ENCODE measurements around the gene TBC1D19. TPM values are rescaled to one million over a fixed set of nuclear protein-coding genes. Genes with fewer than 3 reads are reported as not detected.
"Not testable (repeated sequence)": the region's sequence is repeated elsewhere in the genome, so short reads cannot be mapped to it uniquely, and the experiment has no call there.

TBC1D19 gene
- total and polyA plus RNA-seq, 4 donors, result 14.2 to 81.6 (median 24.3) TPM

- no CpG with 5 or more reads among the region's 3 CpGs for WGBS (ENCODE audit: insufficient coverage)
- H3K9me3 ChIP-seq (ENCODE audit: control insufficient read depth, insufficient read depth, low read length); H3K27me3 ChIP-seq (ENCODE audit: control insufficient read depth, insufficient read depth, low read length); H3K36me3 ChIP-seq (ENCODE audit: control insufficient read depth, insufficient read depth, low read length); DNase-seq (ENCODE audit: low read depth in 4 of 6, low spot score in 6 of 6); H3K27ac ChIP-seq (ENCODE audit: low read depth, low read length); H3K4me3 ChIP-seq (ENCODE audit: low read depth, low read length); H3K4me1 ChIP-seq (ENCODE audit: control insufficient read depth, insufficient read depth, low read length): not testable (repeated sequence)
Measured at GRCh38 chr4:26593557-26593956, 9.7 kb downstream of the TBC1D19 start.

- Histone ChIP-seq H3K4me3 (ENCODE audit: low read depth, low read length) (no peak overlapping the region), H3K9me3 (ENCODE audit: control insufficient read depth, insufficient read depth, low read length) (peaks cover 2% of the 10 kb centered on the region), H3K27me3 (ENCODE audit: control insufficient read depth, insufficient read depth, low read length) (no peaks in the 10 kb centered on the region), H3K36me3 (ENCODE audit: control insufficient read depth, insufficient read depth, low read length) (no peaks in the 10 kb centered on the region), H3K4me1 (ENCODE audit: control insufficient read depth, insufficient read depth, low read length) (no peaks in the 10 kb centered on the region), H3K27ac (ENCODE audit: low read depth, low read length) (no peak overlapping the region)
- 100% methylated on average over 1 of the region's 5 CpGs for WGBS (ENCODE audit: insufficient coverage)
- DNase-seq (ENCODE audit: low read depth in 4 of 6, low spot score in 6 of 6), result no peak
Measured at GRCh38 chr4:26594371-26594770, 10.5 kb downstream of the TBC1D19 start.

GRCh38 chr4:26594778-26595177 is 10.9 kb downstream of the TBC1D19 start:
- Histone ChIP-seq H3K9me3 (ENCODE audit: control insufficient read depth, insufficient read depth, low read length) (peaks cover 2% of the 10 kb centered on the region), H3K27me3 (ENCODE audit: control insufficient read depth, insufficient read depth, low read length) (no peaks in the 10 kb centered on the region), H3K4me1 (ENCODE audit: control insufficient read depth, insufficient read depth, low read length) (no peaks in the 10 kb centered on the region), H3K4me3 (ENCODE audit: low read depth, low read length) (no peak overlapping the region), H3K27ac (ENCODE audit: low read depth, low read length) (no peak overlapping the region), H3K36me3 (ENCODE audit: control insufficient read depth, insufficient read depth, low read length) (no peaks in the 10 kb centered on the region)
- DNase-seq (ENCODE audit: low read depth in 4 of 6, low spot score in 6 of 6), result no peak
- 100% methylated on average over 1 of the region's 6 CpGs for WGBS (ENCODE audit: insufficient coverage)

GRCh38 chr4:26596843-26597242 is 13.0 kb downstream of the TBC1D19 start:
- no peak overlapping the region for H3K27ac ChIP-seq (ENCODE audit: low read depth, low read length)
- no peaks in the 10 kb centered on the region for H3K9me3 ChIP-seq (ENCODE audit: control insufficient read depth, insufficient read depth, low read length)
- no peak overlapping the region for H3K4me3 ChIP-seq (ENCODE audit: low read depth, low read length)
- H3K4me1 ChIP-seq (ENCODE audit: control insufficient read depth, insufficient read depth, low read length), result no peaks in the 10 kb centered on the region
- no peaks in the 10 kb centered on the region for H3K36me3 ChIP-seq (ENCODE audit: control insufficient read depth, insufficient read depth, low read length)
- no peaks in the 10 kb centered on the region for H3K27me3 ChIP-seq (ENCODE audit: control insufficient read depth, insufficient read depth, low read length)
- WGBS (ENCODE audit: insufficient coverage), result no CpG with 5 or more reads among the region's 1 CpG
- no peak for DNase-seq (ENCODE audit: low read depth in 4 of 6, low spot score in 6 of 6)

- Histone ChIP-seq H3K9me3 (ENCODE audit: control insufficient read depth, insufficient read depth, low read length) (no peaks in the 10 kb centered on the region), H3K4me3 (ENCODE audit: low read depth, low read length) (no peak overlapping the region), H3K27ac (ENCODE audit: low read depth, low read length) (no peak overlapping the region), H3K36me3 (ENCODE audit: control insufficient read depth, insufficient read depth, low read length) (no peaks in the 10 kb centered on the region), H3K4me1 (ENCODE audit: control insufficient read depth, insufficient read depth, low read length) (no peaks in the 10 kb centered on the region), H3K27me3 (ENCODE audit: control insufficient read depth, insufficient read depth, low read length) (no peaks in the 10 kb centered on the region)
- no CpG with 5 or more reads among the region's 1 CpG for WGBS (ENCODE audit: insufficient coverage)
- no peak for DNase-seq (ENCODE audit: low read depth in 4 of 6, low spot score in 6 of 6)
Measured at GRCh38 chr4:26601204-26601603, 17.3 kb downstream of the TBC1D19 start.

GRCh38 chr4:26607776-26608175 is 23.9 kb downstream of the TBC1D19 start:
- no peaks in the 10 kb centered on the region for H3K4me1 ChIP-seq (ENCODE audit: control insufficient read depth, insufficient read depth, low read length)
- DNase-seq (ENCODE audit: low read depth in 4 of 6, low spot score in 6 of 6), result no peak
- WGBS (ENCODE audit: insufficient coverage), result 100% methylated on average over 1 of the region's 2 CpGs
- H3K9me3 ChIP-seq (ENCODE audit: control insufficient read depth, insufficient read depth, low read length), result no peaks in the 10 kb centered on the region
- H3K4me3 ChIP-seq (ENCODE audit: low read depth, low read length), result no peak overlapping the region
- no peaks in the 10 kb centered on the region for H3K36me3 ChIP-seq (ENCODE audit: control insufficient read depth, insufficient read depth, low read length)
- H3K27ac ChIP-seq (ENCODE audit: low read depth, low read length), result no peak overlapping the region
- H3K27me3 ChIP-seq (ENCODE audit: control insufficient read depth, insufficient read depth, low read length), result no peaks in the 10 kb centered on the region

- Histone ChIP-seq H3K27me3 (ENCODE audit: control insufficient read depth, insufficient read depth, low read length) (no peaks in the 10 kb centered on the region), H3K36me3 (ENCODE audit: control insufficient read depth, insufficient read depth, low read length) (no peaks in the 10 kb centered on the region), H3K27ac (ENCODE audit: low read depth, low read length) (no peak overlapping the region), H3K4me3 (ENCODE audit: low read depth, low read length) (no peak overlapping the region), H3K4me1 (ENCODE audit: control insufficient read depth, insufficient read depth, low read length) (no peaks in the 10 kb centered on the region), H3K9me3 (ENCODE audit: control insufficient read depth, insufficient read depth, low read length) (no peaks in the 10 kb centered on the region)
- DNase-seq (ENCODE audit: low read depth in 4 of 6, low spot score in 6 of 6), result no peak
Measured at GRCh38 chr4:26609391-26609790, 25.5 kb downstream of the TBC1D19 start.

- Histone ChIP-seq H3K4me3 (ENCODE audit: low read depth, low read length) (no peak overlapping the region), H3K4me1 (ENCODE audit: control insufficient read depth, insufficient read depth, low read length) (no peaks in the 10 kb centered on the region), H3K27ac (ENCODE audit: low read depth, low read length) (no peak overlapping the region), H3K36me3 (ENCODE audit: control insufficient read depth, insufficient read depth, low read length) (no peaks in the 10 kb centered on the region), H3K27me3 (ENCODE audit: control insufficient read depth, insufficient read depth, low read length) (no peaks in the 10 kb centered on the region), H3K9me3 (ENCODE audit: control insufficient read depth, insufficient read depth, low read length) (no peaks in the 10 kb centered on the region)
- DNase-seq (ENCODE audit: low read depth in 4 of 6, low spot score in 6 of 6), result no peak
- WGBS (ENCODE audit: insufficient coverage), result no CpG with 5 or more reads among the region's 2 CpGs
Measured at GRCh38 chr4:26609868-26610267, 26.0 kb downstream of the TBC1D19 start.

- Histone ChIP-seq H3K4me3 (ENCODE audit: low read depth, low read length) (no peak overlapping the region), H3K9me3 (ENCODE audit: control insufficient read depth, insufficient read depth, low read length) (no peaks in the 10 kb centered on the region), H3K27ac (ENCODE audit: low read depth, low read length) (no peak overlapping the region), H3K4me1 (ENCODE audit: control insufficient read depth, insufficient read depth, low read length) (no peaks in the 10 kb centered on the region), H3K36me3 (ENCODE audit: control insufficient read depth, insufficient read depth, low read length) (no peaks in the 10 kb centered on the region), H3K27me3 (ENCODE audit: control insufficient read depth, insufficient read depth, low read length) (no peaks in the 10 kb centered on the region)
- no peak for DNase-seq (ENCODE audit: low read depth in 4 of 6, low spot score in 6 of 6)
Measured at GRCh38 chr4:26611372-26611771, 27.5 kb downstream of the TBC1D19 start.

GRCh38 chr4:26611885-26612284 is 28.0 kb downstream of the TBC1D19 start:
- DNase-seq (ENCODE audit: low read depth in 4 of 6, low spot score in 6 of 6), result no peak
- no peaks in the 10 kb centered on the region for H3K9me3 ChIP-seq (ENCODE audit: control insufficient read depth, insufficient read depth, low read length)
- H3K36me3 ChIP-seq (ENCODE audit: control insufficient read depth, insufficient read depth, low read length), result no peaks in the 10 kb centered on the region
- H3K27me3 ChIP-seq (ENCODE audit: control insufficient read depth, insufficient read depth, low read length), result no peaks in the 10 kb centered on the region
- no CpG with 5 or more reads among the region's 1 CpG for WGBS (ENCODE audit: insufficient coverage)
- no peak overlapping the region for H3K27ac ChIP-seq (ENCODE audit: low read depth, low read length)
- no peaks in the 10 kb centered on the region for H3K4me1 ChIP-seq (ENCODE audit: control insufficient read depth, insufficient read depth, low read length)
- no peak overlapping the region for H3K4me3 ChIP-seq (ENCODE audit: low read depth, low read length)
